ENCODE measurements around the gene CLRN1. TPM values are rescaled to one million over a fixed set of nuclear protein-coding genes. Genes with fewer than 3 reads are reported as not detected.

CLRN1 gene
- 0.69 and 0.93 TPM in 2 replicates for total RNA-seq (2014; rRNA removed; shearing (Covaris generic))
- polyA plus RNA-seq (2016; fragmentation: Nextera tagmentation; extraction: Ambion mirVana), result 0.45 and 0.47 TPM in 2 replicates
- long read RNA-seq, result 0 reads

- Mint-ChIP-seq H3K4me3 (peak within 1 kb of the TSS; percentile 30; the same call in 1 of the 3 replicates), H3K4me1 (peaks cover 65% of the 10 kb centered on the region), H3K9me3 (no peaks in the 10 kb centered on the region), H3K27ac (peak within 1 kb of the TSS; percentile 71), H3K36me3 (ENCODE audit: low read depth) (no peaks in the 10 kb centered on the region), H3K27me3 (ENCODE audit: insufficient read depth, low read depth, poor library complexity) (peaks cover 2% of the 10 kb centered on the region)
- Histone ChIP-seq H4K20me1 (replicated peaks; ENCODE audit: insufficient read depth) (no peaks in the 10 kb centered on the region), H2AFZ (peak within 1 kb of the TSS; percentile 70), H3K4me2 (peak within 1 kb of the TSS; percentile 54), H3K27me3 (ENCODE audit: insufficient read depth) (no peaks in the 10 kb centered on the region), H3K79me2 (replicated peaks; ENCODE audit: insufficient read depth) (no peaks in the 10 kb centered on the region), H3K4me3 (peak within 1 kb of the TSS; percentile 6), H3K36me3 (ENCODE audit: insufficient read depth) (0 out of 2 replicates have a peak, but pooled peaks cover 2% of the 10 kb centered on the region), H3F3A (replicated peaks; ENCODE audit: low read depth) (no peaks in the 10 kb centered on the region), H3K27ac (ENCODE audit: low read depth) (no peak within 1 kb of the TSS), H3K4me1 (ENCODE audit: insufficient read depth) (peaks cover 76% of the 10 kb centered on the region), H3K9me2 (ENCODE audit: insufficient read depth) (no peaks in the 10 kb centered on the region)
- DNase-seq (ENCODE audit: low spot score) (peak; percentile 44), ATAC-seq (no peak; the same call in 2 of the 3 replicates)
- no peak for TF ChIP-seq ZNF331 (CRISPR knock-in tag; IDR thresholded peaks at IDR 0.05; ENCODE audit: low read depth)
- TF ChIP-seq REST (IDR thresholded peaks at IDR 0.05; ENCODE audit: unreplicated experiment), result peak; percentile 57
- no peak for TF ChIP-seq EZH2phosphoT487 (IDR thresholded peaks at IDR 0.05; ENCODE audit: unreplicated experiment)
- no peak for TF ChIP-seq JUNB (IDR thresholded peaks at IDR 0.05; ENCODE audit: unreplicated experiment)
These were observed at the start of gene CLRN1 for GRCh38 chr3:150972366-150973071. Gene CLRN1 (minus strand): TSS chr3:150972727. CDS start chr3:150972708, 19 bp downstream.

GRCh38 chr3:151016478-151016795 is 43.9 kb upstream of the CLRN1 start:
- Histone ChIP-seq H3K27me3 (ENCODE audit: insufficient read depth) (no peaks in the 10 kb centered on the region), H3K4me2 (no peak overlapping the region), H2AFZ (peak overlapping the region; percentile 33; the same call in 1 of the 2 replicates), H3K4me1 (ENCODE audit: insufficient read depth) (no peaks in the 10 kb centered on the region), H3F3A (replicated peaks; ENCODE audit: low read depth) (no peaks in the 10 kb centered on the region), H3K79me2 (replicated peaks; ENCODE audit: insufficient read depth) (no peaks in the 10 kb centered on the region), H3K4me3 (no peak overlapping the region), H4K20me1 (replicated peaks; ENCODE audit: insufficient read depth) (no peaks in the 10 kb centered on the region), H3K9me2 (ENCODE audit: insufficient read depth) (no peaks in the 10 kb centered on the region), H3K36me3 (ENCODE audit: insufficient read depth) (no peaks in the 10 kb centered on the region), H3K27ac (ENCODE audit: low read depth) (no peak overlapping the region)
- Mint-ChIP-seq H3K4me3 (no peak overlapping the region), H3K27ac (no peak overlapping the region), H3K36me3 (ENCODE audit: low read depth) (no peaks in the 10 kb centered on the region), H3K9me3 (no peaks in the 10 kb centered on the region), H3K4me1 (peaks cover 5% of the 10 kb centered on the region), H3K27me3 (ENCODE audit: insufficient read depth, low read depth, poor library complexity) (no peaks in the 10 kb centered on the region)
- no peak for DNase-seq (ENCODE audit: low spot score)
- TF ChIP-seq CREB1 (CRISPR knock-in tag; IDR thresholded peaks at IDR 0.05; ENCODE audit: low read depth), result no peak
- TF ChIP-seq ZNF114 (CRISPR knock-in tag; IDR thresholded peaks at IDR 0.05), result no peak
- no peak for TF ChIP-seq STAT1 (IDR thresholded peaks at IDR 0.05; ENCODE audit: unreplicated experiment)
- TF ChIP-seq EZH2phosphoT487 (IDR thresholded peaks at IDR 0.05; ENCODE audit: unreplicated experiment), result no peak
- no peak for ATAC-seq
